ENCODE measurements around the gene WASF3.
A peak's percentile ranks its signal among the peaks of the same experiment; 100 is the strongest.

The WASF3 gene

GRCh38 chr13:26646603-26647002, 89.1 kb downstream of the WASF3 start:
- no peak for DNase-seq

- DNase-seq: no peak
These were observed 93.8 kb downstream of the WASF3 start for GRCh38 chr13:26651234-26651633.

GRCh38 chr13:26653310-26653709, 95.8 kb downstream of the WASF3 start:
- no peak for DNase-seq

- DNase-seq: no peak
These were observed 96.4 kb downstream of the WASF3 start for GRCh38 chr13:26653842-26654241.

GRCh38 chr13:26656919-26657318, 99.4 kb downstream of the WASF3 start:
- DNase-seq: no peak

GRCh38 chr13:26658448-26659385, 101.2 kb downstream of the WASF3 start:
- no peak for DNase-seq

- no peak for DNase-seq
These were observed 102.7 kb downstream of the WASF3 start for GRCh38 chr13:26660185-26660584.

- DNase-seq: no peak
These were observed 103.3 kb downstream of the WASF3 start for GRCh38 chr13:26660766-26661165.

GRCh38 chr13:26663791-26664190, 106.3 kb downstream of the WASF3 start:
- DNase-seq: peak; percentile 27

- DNase-seq: no peak
These were observed 106.8 kb downstream of the WASF3 start for GRCh38 chr13:26664286-26664685.

- DNase-seq: no peak
These were observed 107.4 kb downstream of the WASF3 start for GRCh38 chr13:26664876-26665275.

GRCh38 chr13:26668357-26669146, 111.1 kb downstream of the WASF3 start:
- no peak for DNase-seq

GRCh38 chr13:26673890-26674289, 116.4 kb downstream of the WASF3 start:
- DNase-seq: no peak

- DNase-seq: no peak
These were observed 119.7 kb downstream of the WASF3 start for GRCh38 chr13:26677156-26677555.

GRCh38 chr13:26678330-26678729, 120.8 kb downstream of the WASF3 start:
- no peak for DNase-seq

GRCh38 chr13:26678796-26679195, 121.3 kb downstream of the WASF3 start:
- no peak for DNase-seq

- DNase-seq: no peak
These were observed 122.1 kb downstream of the WASF3 start for GRCh38 chr13:26679411-26680122.

GRCh38 chr13:26680123-26680450, 122.6 kb downstream of the WASF3 start:
- no peak for DNase-seq

GRCh38 chr13:26680572-26680971, 123.1 kb downstream of the WASF3 start:
- DNase-seq: no peak

- DNase-seq: no peak
These were observed 123.6 kb downstream of the WASF3 start for GRCh38 chr13:26681036-26681435.

- DNase-seq: no peak
These were observed 125.1 kb downstream of the WASF3 start for GRCh38 chr13:26682606-26683005.

- DNase-seq: no peak
These were observed 128.1 kb downstream of the WASF3 start for GRCh38 chr13:26685606-26686005.

GRCh38 chr13:26686285-26686684, 128.8 kb downstream of the WASF3 start:
- no peak for DNase-seq
